GM18870 (cell line): ENCODE measurements around the gene SPATS2.

ENCODE experiments used
- ATAC-seq: cut with Tn5 transposase; IDR thresholded peaks from one replicate; pipeline ENCODE4 v1.9.1; 2021; ENCODE audit warnings: moderate library complexity; ENCODE audit not compliant: unreplicated experiment

Gene SPATS2

GRCh38 chr12:49458816-49459215, 91.6 kb downstream of the SPATS2 start:
- ATAC-seq: no peak

- ATAC-seq: no peak
These were observed 94.0 kb downstream of the SPATS2 start for GRCh38 chr12:49461221-49461620.

- ATAC-seq: no peak
These were observed 95.0 kb downstream of the SPATS2 start for GRCh38 chr12:49462083-49462744.

GRCh38 chr12:49465132-49465531, 97.9 kb downstream of the SPATS2 start:
- no peak for ATAC-seq

GRCh38 chr12:49470986-49471385, 103.7 kb downstream of the SPATS2 start:
- no peak for ATAC-seq

- ATAC-seq: no peak
These were observed 104.3 kb downstream of the SPATS2 start for GRCh38 chr12:49471557-49471956.

- ATAC-seq: no peak
These were observed 108.8 kb downstream of the SPATS2 start for GRCh38 chr12:49476091-49476490.

- no peak for ATAC-seq
These were observed 111.8 kb downstream of the SPATS2 start for GRCh38 chr12:49478949-49479664.

GRCh38 chr12:49482095-49483051, 115.1 kb downstream of the SPATS2 start:
- ATAC-seq: no peak

- no peak for ATAC-seq
These were observed 116.4 kb downstream of the SPATS2 start for GRCh38 chr12:49483619-49484018.

- no peak for ATAC-seq
These were observed 120.3 kb downstream of the SPATS2 start for GRCh38 chr12:49487605-49488004.

- no peak for ATAC-seq
These were observed 121.9 kb downstream of the SPATS2 start for GRCh38 chr12:49489154-49489553.

- ATAC-seq: no peak
These were observed 122.5 kb downstream of the SPATS2 start for GRCh38 chr12:49489720-49490119.

GRCh38 chr12:49491823-49492222, 124.6 kb downstream of the SPATS2 start:
- ATAC-seq: no peak

GRCh38 chr12:49493900-49494299, 126.6 kb downstream of the SPATS2 start:
- no peak for ATAC-seq

GRCh38 chr12:49496417-49497360, 129.4 kb downstream of the SPATS2 start:
- ATAC-seq: no peak

GRCh38 chr12:49501895-49502294, 134.6 kb downstream of the SPATS2 start:
- no peak for ATAC-seq

GRCh38 chr12:49502590-49502989, 135.3 kb downstream of the SPATS2 start:
- ATAC-seq: no peak

- no peak for ATAC-seq
These were observed 136.5 kb downstream of the SPATS2 start for GRCh38 chr12:49503674-49504180.

- ATAC-seq: no peak
These were observed 138.4 kb downstream of the SPATS2 start for GRCh38 chr12:49505672-49506071.
